Upper lobe of left lung (tissue), 6 donors: ENCODE data around the gene SGO2. TPM values are rescaled to one million over a fixed set of nuclear protein-coding genes. Genes with fewer than 3 reads are reported as not detected.

ENCODE experiments used
- ATAC-seq, 2 donors: fragments of 200-7000 bp; cut with Tn5 transposase; one replicate each; pipeline ENCODE4 v1.9.1; 2022; ENCODE audit warnings: mild to moderate bottlenecking in 2 of 2, moderate library complexity in 2 of 2; ENCODE audit not compliant: low FRiP score in 2 of 2
- DNase-seq, 2 donors: peaks; one replicate each; pipeline ENCODE4 v3.0.0-alpha.2; 2019 to 2020
- H3K27ac ChIP-seq, 4 donors: fragments of 200-600 bp; sonication (generic); one replicate each; pipeline ENCODE4 v1.5.1; 2016 to 2019
- H3K27me3 ChIP-seq, 4 donors: fragments of 200-600 bp; sonication (generic); one replicate each; pipeline ENCODE4 v1.5.1; 2017 to 2019
- H3K36me3 ChIP-seq, 4 donors: fragments of 200-600 bp; sonication (generic); one replicate each; pipeline ENCODE4 v1.5.1; 2016 to 2019
- H3K4me1 ChIP-seq, 4 donors: fragments of 200-600 bp; sonication (generic); one replicate each; pipeline ENCODE4 v1.5.1; 2018 to 2019
- H3K4me3 ChIP-seq, 4 donors: fragments of 200-600 bp; sonication (generic); one replicate each; pipeline ENCODE4 v1.5.1; 2017 to 2019; ENCODE audit warnings: mild to moderate bottlenecking in 2 of 4, moderate library complexity in 1 of 4
- H3K9me3 ChIP-seq, 4 donors: fragments of 200-600 bp; sonication (generic); one replicate each; pipeline ENCODE4 v1.5.1; 2018 to 2019
- EP300 ChIP-seq, 4 donors: sonication (generic); formaldehyde crosslinking; IDR thresholded peaks; one replicate each; pipeline ENCODE4 v1.5.1; 2017; ENCODE audit warnings: antibody characterized with exemption in 4 of 4, control low read depth in 2 of 4
- POLR2A ChIP-seq, 4 donors: fragments of 450-650 bp; IDR thresholded peaks; one replicate each; pipeline ENCODE4 v1.5.1; 2016 to 2017; ENCODE audit warnings: antibody characterized with exemption in 4 of 4, mild to moderate bottlenecking in 2 of 4
- POLR2AphosphoS5 ChIP-seq, 2 donors: sonication (generic); formaldehyde crosslinking; IDR thresholded peaks; one replicate each; pipeline ENCODE4 v1.5.1; 2017; ENCODE audit warnings: antibody characterized with exemption in 2 of 2
- WGBS, 2 donors: methylation state at CpG; one replicate each; pipeline ENCODE4 v1.1.5; 2017 to 2018; 5-methylcytosine and 5-hydroxymethylcytosine counted together
- total RNA-seq, 6 donors: library from RNA; depleted of rRNA in 4 of 6; stranded (reverse); fragments of >200 nt in 4 of 6; gene quantifications; one replicate each; pipeline versions ENCODE4 v1.1.0 to v1.2.1, GENCODE V29; 2016 to 2021
- TF ChIP-seq, protein P1 (sequence below), 6 experiments: fragments of 450-650 bp in 4 of 6; fragments of 200-600 bp in 2 of 6; sonication (generic) in 2 of 6; IDR thresholded peaks; one replicate each; pipeline ENCODE4 v1.5.1; 2016 to 2019; ENCODE audit warnings: antibody characterized with exemption in 6 of 6
- donor health status: DM: no; HTN: no; CAD: no; lungs with moderate emphysema.
- donor health status: DM: no; HTN: yes; CAD: no; lungs with severe emphysema.

Gene SGO2
- total RNA-seq, 6 donors from 2014 or later, result 0.55 to 8.3 (median 2.8) TPM

DNA sequence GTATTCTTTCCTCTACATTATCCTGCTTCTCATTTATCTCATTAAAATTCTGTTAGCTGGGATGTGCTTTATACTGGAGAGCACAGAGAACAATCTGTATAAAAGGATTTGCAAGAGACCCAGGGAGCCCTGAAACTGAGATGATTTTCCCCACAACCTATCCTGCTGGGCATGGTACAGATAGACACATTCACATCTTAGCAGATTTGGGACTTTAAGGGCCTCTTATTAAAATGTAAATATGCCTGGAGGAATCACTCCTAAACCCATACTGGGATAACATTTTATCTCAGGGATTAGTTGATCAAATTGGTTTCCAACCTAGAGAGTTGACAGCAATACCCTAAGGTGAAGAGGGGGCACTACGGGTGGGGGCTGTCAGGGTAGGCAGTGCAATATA, 105.3 kb downstream of the SGO2 start:
- H3K27me3 ChIP-seq, result no peaks in the 10 kb centered on the region
- H3K36me3 ChIP-seq, result no peaks in the 10 kb centered on the region
- H3K4me1 ChIP-seq, result no peaks in the 10 kb centered on the region
- no peak overlapping the region for H3K27ac ChIP-seq
- ATAC-seq (no peak), DNase-seq (no peak)
- no peak overlapping the region for H3K4me3 ChIP-seq
- no peak for TF ChIP-seq POLR2AphosphoS5 (IDR thresholded peaks at IDR 0.05)
- TF ChIP-seq, protein P1, sequence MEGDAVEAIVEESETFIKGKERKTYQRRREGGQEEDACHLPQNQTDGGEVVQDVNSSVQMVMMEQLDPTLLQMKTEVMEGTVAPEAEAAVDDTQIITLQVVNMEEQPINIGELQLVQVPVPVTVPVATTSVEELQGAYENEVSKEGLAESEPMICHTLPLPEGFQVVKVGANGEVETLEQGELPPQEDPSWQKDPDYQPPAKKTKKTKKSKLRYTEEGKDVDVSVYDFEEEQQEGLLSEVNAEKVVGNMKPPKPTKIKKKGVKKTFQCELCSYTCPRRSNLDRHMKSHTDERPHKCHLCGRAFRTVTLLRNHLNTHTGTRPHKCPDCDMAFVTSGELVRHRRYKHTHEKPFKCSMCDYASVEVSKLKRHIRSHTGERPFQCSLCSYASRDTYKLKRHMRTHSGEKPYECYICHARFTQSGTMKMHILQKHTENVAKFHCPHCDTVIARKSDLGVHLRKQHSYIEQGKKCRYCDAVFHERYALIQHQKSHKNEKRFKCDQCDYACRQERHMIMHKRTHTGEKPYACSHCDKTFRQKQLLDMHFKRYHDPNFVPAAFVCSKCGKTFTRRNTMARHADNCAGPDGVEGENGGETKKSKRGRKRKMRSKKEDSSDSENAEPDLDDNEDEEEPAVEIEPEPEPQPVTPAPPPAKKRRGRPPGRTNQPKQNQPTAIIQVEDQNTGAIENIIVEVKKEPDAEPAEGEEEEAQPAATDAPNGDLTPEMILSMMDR (IDR thresholded peaks at IDR 0.05), result no peak
- TF ChIP-seq EP300 (IDR thresholded peaks at IDR 0.05), result no peak
- no peak for TF ChIP-seq POLR2A (IDR thresholded peaks at IDR 0.05)
- H3K9me3 ChIP-seq, result peaks cover 0 to 6% (median 0%) of the 10 kb centered on the region in 4 donors
- WGBS, 2 donors, result 62 to 73% methylated on average over 1 of the region's 1 CpG

Other genes starting within 250 kb of the SGO2 start
- 100 to 1,000 TPM in 2 of 6 donors, 10 to 100 TPM in 4; 57.6 to 127 (median 80.4) TPM for gene SPATS2L, start 219.5 kb upstream of the SGO2 start, total RNA-seq
- 10 to 100 TPM; 13.6 to 34.6 (median 16.6) TPM for gene KCTD18, start 16.1 kb upstream of the SGO2 start, total RNA-seq
- 10 to 100 TPM in 5 of 6 donors, 1 to 10 TPM in 1; 8.7 to 49.0 (median 27.5) TPM for gene AOX1, start 59.8 kb downstream of the SGO2 start, total RNA-seq